ENCODE data around the gene DPM3.

The DPM3 gene

GRCh38 chr1:155178441-155179111 lies 38.2 kb upstream of the DPM3 start:
- DNase-seq (ENCODE audit: low read depth): no peak
- no peak overlapping the region for H3K4me3 ChIP-seq (ENCODE audit: control insufficient read depth, low read depth, low read length)
- TF ChIP-seq CTCF (conservative IDR thresholded peaks at IDR 0.05; ENCODE audit: control insufficient read depth, insufficient read depth, low read depth, low read length): no peak

GRCh38 chr1:155177918-155178281 lies 37.6 kb upstream of the DPM3 start:
- TF ChIP-seq CTCF (conservative IDR thresholded peaks at IDR 0.05; ENCODE audit: control insufficient read depth, insufficient read depth, low read depth, low read length): no peak
- no peak overlapping the region for H3K4me3 ChIP-seq (ENCODE audit: control insufficient read depth, low read depth, low read length)
- no peak for DNase-seq (ENCODE audit: low read depth)

GRCh38 chr1:155177192-155177917 lies 37.0 kb upstream of the DPM3 start:
- no peak for DNase-seq (ENCODE audit: low read depth)
- H3K4me3 ChIP-seq (ENCODE audit: control insufficient read depth, low read depth, low read length): no peak overlapping the region
- TF ChIP-seq CTCF (conservative IDR thresholded peaks at IDR 0.05; ENCODE audit: control insufficient read depth, insufficient read depth, low read depth, low read length): no peak

DNA sequence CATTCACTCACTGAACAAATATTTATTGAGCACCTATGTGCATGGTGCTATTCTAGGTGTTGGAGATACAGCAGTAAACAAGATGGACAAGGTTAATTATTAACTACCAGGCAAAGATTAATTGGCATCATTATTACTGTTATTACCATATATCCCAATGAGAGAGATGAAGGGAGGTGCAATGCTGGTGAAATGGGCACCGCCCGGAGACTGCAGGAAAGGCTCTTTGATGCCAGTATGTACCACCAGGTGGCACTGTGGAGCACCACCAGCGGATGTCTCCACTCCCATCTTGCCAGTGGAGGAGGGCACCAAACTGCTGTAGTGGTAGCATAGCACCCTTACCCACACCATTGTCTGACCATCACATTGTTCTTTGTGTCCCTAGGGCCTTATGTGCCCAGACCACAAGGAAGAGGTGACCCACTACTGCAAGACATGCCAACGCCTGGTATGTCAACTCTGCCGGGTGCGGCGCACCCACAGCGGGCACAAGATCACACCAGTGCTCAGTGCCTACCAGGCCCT lies 36.3 kb upstream of the DPM3 start:
- peak; percentile 68 for DNase-seq (ENCODE audit: low read depth)
- H3K4me3 ChIP-seq (ENCODE audit: control insufficient read depth, low read depth, low read length): no peak overlapping the region
- TF ChIP-seq CTCF (conservative IDR thresholded peaks at IDR 0.05; ENCODE audit: control insufficient read depth, insufficient read depth, low read depth, low read length): peak; percentile 93

DNA sequence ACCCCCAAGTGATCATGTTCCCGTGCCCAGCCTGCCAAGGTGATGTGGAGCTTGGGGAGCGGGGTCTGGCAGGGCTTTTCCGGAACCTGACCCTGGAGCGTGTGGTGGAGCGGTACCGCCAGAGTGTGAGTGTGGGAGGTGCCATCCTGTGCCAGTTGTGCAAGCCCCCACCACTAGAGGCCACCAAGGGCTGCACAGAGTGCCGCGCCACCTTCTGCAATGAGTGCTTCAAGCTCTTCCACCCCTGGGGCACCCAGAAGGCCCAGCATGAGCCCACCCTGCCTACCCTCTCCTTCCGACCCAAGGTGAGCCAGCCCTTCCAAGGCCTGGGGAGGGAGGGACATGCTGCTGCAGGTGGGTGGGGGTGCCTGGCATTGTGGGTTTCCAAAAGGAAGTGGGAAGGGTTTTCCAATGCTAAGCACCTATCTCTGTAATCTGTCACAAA lies 35.6 kb upstream of the DPM3 start:
- TF ChIP-seq CTCF (conservative IDR thresholded peaks at IDR 0.05; ENCODE audit: control insufficient read depth, insufficient read depth, low read depth, low read length): no peak
- no peak overlapping the region for H3K4me3 ChIP-seq (ENCODE audit: control insufficient read depth, low read depth, low read length)
- no peak for DNase-seq (ENCODE audit: low read depth)

GRCh38 chr1:155175281-155175926 lies 35.1 kb upstream of the DPM3 start:
- no peak for DNase-seq (ENCODE audit: low read depth)
- no peak overlapping the region for H3K4me3 ChIP-seq (ENCODE audit: control insufficient read depth, low read depth, low read length)
- TF ChIP-seq CTCF (conservative IDR thresholded peaks at IDR 0.05; ENCODE audit: control insufficient read depth, insufficient read depth, low read depth, low read length): no peak

All from fibroblast of mammary gland (primary cell).